Keratinocyte (primary cell): ENCODE data around the gene CHST15. TPM values are rescaled to one million over a fixed set of nuclear protein-coding genes. Genes with fewer than 3 reads are reported as not detected.

Experiments used
- DNase-seq: peaks from one replicate; pipeline ENCODE4 v3.0.0-alpha.2; 2011; ENCODE audit warnings: low read depth, missing footprints, low spot score
- FAIRE-seq: peaks from 2 replicates; lab custom pipeline; 2011; peaks lifted over from hg19 to GRCh38; lab: Jason Lieb, UNC
- H2AFZ ChIP-seq: 2 replicates; pipeline ENCODE4 v1.6.0; 2012; ENCODE audit warnings: low read length, control low read depth, inconsistent platforms; ENCODE audit not compliant: control insufficient read depth
- H3K27ac ChIP-seq: 2 replicates; pipeline ENCODE4 v1.5.1; 2011; ENCODE audit warnings: low read length; ENCODE audit not compliant: control insufficient read depth, insufficient read depth
- H3K27me3 ChIP-seq: 3 replicates; pipeline ENCODE4 v1.6.0; 2011; ENCODE audit warnings: low read length; ENCODE audit not compliant: control insufficient read depth, insufficient read depth; ENCODE audit errors: extremely low read depth
- H3K36me3 ChIP-seq, 2 experiments: 2 replicates in 1 of 2; 3 replicates in 1 of 2; pipeline ENCODE4 v1.5.1; 2011; ENCODE audit warnings: low read length in 2 of 2, mild to moderate bottlenecking in 1 of 2; ENCODE audit not compliant: control insufficient read depth in 2 of 2, insufficient read depth in 2 of 2; ENCODE audit errors: extremely low read depth in 1 of 2
- H3K4me1 ChIP-seq: 3 replicates; pipeline ENCODE4 v1.5.1; 2011; ENCODE audit warnings: low read length; ENCODE audit not compliant: control insufficient read depth, insufficient read depth; ENCODE audit errors: extremely low read depth
- H3K4me2 ChIP-seq: 3 replicates; pipeline ENCODE4 v1.6.0; 2011; ENCODE audit warnings: low read depth, low read length; ENCODE audit not compliant: control insufficient read depth, insufficient read depth; ENCODE audit errors: extremely low read depth
- H3K4me3 ChIP-seq, 3 experiments: fragments of 200-600 bp in 1 of 3; sonication (generic) in 1 of 3; 2 replicates in 2 of 3; 3 replicates in 1 of 3; pipeline ENCODE4 v1.5.1; 2011 to 2016; ENCODE audit warnings: low read length in 3 of 3, mild to moderate bottlenecking in 3 of 3, control low read depth in 2 of 3, inconsistent platforms in 1 of 3, low read depth in 1 of 3, mixed read lengths in 1 of 3, mixed run types in 1 of 3, moderate library complexity in 1 of 3; ENCODE audit not compliant: control insufficient read depth in 2 of 3, insufficient read depth in 2 of 3; ENCODE audit errors: extremely low read depth in 1 of 3
- H3K79me2 ChIP-seq: 2 replicates; pipeline ENCODE4 v1.6.0; 2012; ENCODE audit warnings: low read length; ENCODE audit not compliant: control insufficient read depth, insufficient read depth
- H3K9ac ChIP-seq: 3 replicates; pipeline ENCODE4 v1.6.0; 2011; ENCODE audit warnings: low read length; ENCODE audit not compliant: control insufficient read depth, insufficient read depth; ENCODE audit errors: extremely low read depth
- H3K9me1 ChIP-seq: 3 replicates; pipeline ENCODE4 v1.6.0; 2011; ENCODE audit warnings: low read length; ENCODE audit not compliant: control insufficient read depth, insufficient read depth; ENCODE audit errors: extremely low read depth
- H3K9me3 ChIP-seq: 2 replicates; pipeline ENCODE4 v1.5.1; 2012; ENCODE audit warnings: low read depth, low read length; ENCODE audit not compliant: control insufficient read depth
- H4K20me1 ChIP-seq: 3 replicates; pipeline ENCODE4 v1.6.0; 2011; ENCODE audit warnings: low read length; ENCODE audit not compliant: control insufficient read depth, insufficient read depth; ENCODE audit errors: extremely low read depth
- CTCF ChIP-seq, 3 experiments: IDR thresholded peaks in 1 of 3; conservative IDR thresholded peaks in 1 of 3; optimal IDR thresholded peaks in 1 of 3; 2 replicates in 2 of 3; 3 replicates in 1 of 3; pipeline versions ENCODE3 to v1.5.1; 2011; ENCODE audit warnings: low read length in 3 of 3, mild to moderate bottlenecking in 3 of 3, moderate library complexity in 2 of 3, control low read depth in 1 of 3, inconsistent platforms in 1 of 3; ENCODE audit not compliant: insufficient read depth in 2 of 3; ENCODE audit errors: extremely low read depth in 1 of 3
- EZH2 ChIP-seq: IDR thresholded peaks from one replicate; pipeline ENCODE4 v1.6.1; 2012; ENCODE audit warnings: inconsistent platforms, mild to moderate bottlenecking, low read length, moderate library complexity
- dilution Hi-C: fragments of 300-500 bp; cut with MboI; formaldehyde crosslinking; loops from one replicate; pipeline ENCODE4 v1.7.0; 2020; ENCODE audit warnings: low sequenced_read_pairs; ENCODE audit not compliant: extremely low pct_ligation_motif_present
- polyA plus RNA-seq, 5 experiments: library from polyadenylated mRNA; depleted of rRNA in 3 of 5; stranded (reverse) in 3 of 5; stranded (forward) in 1 of 5; unstranded in 1 of 5; fragments of >200 nt; gene quantifications; 1 replicate in 1 of 5; 2 replicates in 3 of 5; 3 replicates in 1 of 5; pipeline versions ENCODE4 v1.2.1 to v1.2.3, GENCODE V29; 2011 to 2012; ENCODE audit warnings: missing spikeins in 2 of 5, low read depth in 1 of 5, low replicate concordance in 1 of 5

Gene CHST15
- polyA plus RNA-seq, 1 donor (not counting 4 experiments of a cell fraction or from before 2014, with no cell fraction given), result 24.5 TPM

- DNase-seq, result no peak
- no peaks in the 10 kb centered on the region for H3K9me1 ChIP-seq
- H3K4me3 ChIP-seq, result no peak overlapping the region
- no peaks in the 10 kb centered on the region for H3K36me3 ChIP-seq
- H4K20me1 ChIP-seq, result no peaks in the 10 kb centered on the region
- H3K4me2 ChIP-seq, result no peak overlapping the region
- H3K27me3 ChIP-seq, result peaks cover 4% of the 10 kb centered on the region
- no peaks in the 10 kb centered on the region for H3K9me3 ChIP-seq
- FAIRE-seq, result no peak
- H3K4me1 ChIP-seq, result peaks cover 6% of the 10 kb centered on the region
- no peak overlapping the region for H2AFZ ChIP-seq
- TF ChIP-seq EZH2 (no peak), CTCF (optimal IDR thresholded peaks at IDR 0.05 in 1 of 3, IDR thresholded peaks at IDR 0.05 in 1 of 3, conservative IDR thresholded peaks at IDR 0.05 in 1 of 3; ENCODE audit: extremely low read depth in 1 of 3, insufficient read depth in 2 of 3, low read length in 3 of 3) (no peak)
- no peaks in the 10 kb centered on the region for H3K79me2 ChIP-seq
- H3K27ac ChIP-seq, result no peak overlapping the region
- H3K9ac ChIP-seq, result no peak overlapping the region
- dilution Hi-C loops, result no loop called here
Observed at GRCh38 chr10:124129471-124129870, 36.1 kb upstream of the CHST15 start.

DNA sequence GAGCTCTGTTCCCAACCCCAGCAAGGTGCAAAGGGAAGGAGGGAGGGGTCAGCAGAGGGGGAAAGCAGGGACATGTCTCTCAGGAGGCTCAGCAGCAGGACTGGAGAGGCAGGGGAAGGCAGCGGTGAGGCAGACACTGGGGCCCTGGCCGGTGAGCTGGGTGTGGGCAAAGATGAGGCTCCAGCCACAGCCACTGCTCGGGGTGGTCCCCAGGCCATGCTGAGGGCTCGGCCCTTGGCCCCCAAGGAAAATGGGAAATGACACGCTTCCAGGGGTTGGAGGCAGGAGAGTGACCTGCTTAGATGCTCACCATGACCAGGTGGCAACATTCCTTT lies 35.4 kb upstream of the CHST15 start:
- Histone ChIP-seq H2AFZ (no peak overlapping the region), H3K27me3 (peaks cover 8% of the 10 kb centered on the region), H4K20me1 (no peaks in the 10 kb centered on the region), H3K27ac (no peak overlapping the region), H3K9me1 (peaks cover 2% of the 10 kb centered on the region), H3K36me3 (no peaks in the 10 kb centered on the region), H3K9me3 (no peaks in the 10 kb centered on the region), H3K79me2 (no peaks in the 10 kb centered on the region), H3K9ac (no peak overlapping the region), H3K4me2 (no peak overlapping the region), H3K4me3 (no peak overlapping the region), H3K4me1 (peaks cover 6% of the 10 kb centered on the region)
- dilution Hi-C loops, result no loop called here
- TF ChIP-seq EZH2, result no peak
- no peak for TF ChIP-seq CTCF (optimal IDR thresholded peaks at IDR 0.05 in 1 of 3, IDR thresholded peaks at IDR 0.05 in 1 of 3, conservative IDR thresholded peaks at IDR 0.05 in 1 of 3; ENCODE audit: extremely low read depth in 1 of 3, insufficient read depth in 2 of 3, low read length in 3 of 3)
- FAIRE-seq, result no peak
- DNase-seq, result no peak
